AG09319 (cell line): ENCODE measurements around the gene HDLBP.

Experiments
- DNase-seq: peaks from one replicate; pipeline ENCODE4 v3.0.0-alpha.2; 2010; ENCODE audit warnings: low read depth; ENCODE audit errors: extremely low read depth
- CTCF ChIP-seq: IDR thresholded peaks from 2 replicates; pipeline ENCODE4 v1.5.1; 2011; ENCODE audit warnings: low read depth, mild to moderate bottlenecking, inconsistent platforms, low read length, moderate library complexity

HDLBP gene

GRCh38 chr2:241187101-241187917 is 128.2 kb downstream of the HDLBP start:
- no peak for DNase-seq
- no peak for TF ChIP-seq CTCF

- no peak for DNase-seq
- TF ChIP-seq CTCF, result no peak
Measured at GRCh38 chr2:241185961-241186360, 129.5 kb downstream of the HDLBP start.

- TF ChIP-seq CTCF, result no peak
- DNase-seq, result no peak
Measured at GRCh38 chr2:241184901-241185300, 130.6 kb downstream of the HDLBP start.

GRCh38 chr2:241183221-241183620 is 132.3 kb downstream of the HDLBP start:
- no peak for DNase-seq
- no peak for TF ChIP-seq CTCF

GRCh38 chr2:241182531-241183133 is 132.8 kb downstream of the HDLBP start:
- no peak for TF ChIP-seq CTCF
- DNase-seq, result no peak

- no peak for TF ChIP-seq CTCF
- no peak for DNase-seq
Measured at GRCh38 chr2:241182126-241182525, 133.3 kb downstream of the HDLBP start.

- no peak for DNase-seq
- no peak for TF ChIP-seq CTCF
Measured at GRCh38 chr2:241180495-241180894, 135.0 kb downstream of the HDLBP start.
